GM12878 (cell line): ENCODE measurements around the gene PROSER2. TPM values are rescaled to one million over a fixed set of nuclear protein-coding genes. Genes with fewer than 3 reads are reported as not detected.

ENCODE experiments used
- ATAC-seq: fragments of 200-7000 bp; cut with Tn5 transposase; 3 replicates; pipeline ENCODE4 v1.9.1; 2020; ENCODE audit warnings: mild to moderate bottlenecking, moderate library complexity
- BruUV-seq: library from RNA; stranded (reverse); fragments of 400-500 nt; replicated peaks from 2 replicates; lab custom pipeline; 2021; lab: Mats Ljungman, UMichigan
- CTCF ChIA-PET: fragments of 300-600 bp; sonication (Branson Sonifier 250); formaldehyde crosslinking; extraction: SDS; loops from one replicate; lab custom pipeline; 2021; ENCODE audit warnings: inconsistent platforms; lab: Yijun Ruan, JAX
- POLR2A ChIA-PET: fragments of 350-600 bp; formaldehyde crosslinking; extraction: SDS; loops from one replicate; lab custom pipeline; 2021; ENCODE audit warnings: inconsistent platforms; lab: Charles Lee
- RAD21 ChIA-PET: fragments of 300-600 bp; sonication (Branson Sonifier 250); formaldehyde crosslinking; loops from one replicate; lab custom pipeline; 2023; ENCODE audit warnings: antibody characterized with exemption; ENCODE audit not compliant: unreplicated experiment; lab: Charles Lee
- SMC1A ChIA-PET: fragments of 300-600 bp; sonication (Branson Sonifier 250); formaldehyde crosslinking; loops from one replicate; lab custom pipeline; 2023; ENCODE audit not compliant: unreplicated experiment, uncharacterized antibody; lab: Charles Lee
- DNase-seq: peaks from one replicate; pipeline ENCODE4 v3.0.0-alpha.2; 2011; ENCODE audit warnings: low read depth, low spot score
- FAIRE-seq: peaks from 3 replicates; lab custom pipeline; 2011; peaks lifted over from hg19 to GRCh38; lab: Jason Lieb, UNC
- H2AFZ ChIP-seq: 2 replicates; pipeline ENCODE4 v1.6.0; 2011; ENCODE audit warnings: low read depth, low read length, control low read depth; ENCODE audit not compliant: control insufficient read depth
- H3K27ac ChIP-seq: 2 replicates; pipeline ENCODE4 v1.5.1; 2011; ENCODE audit warnings: control low read depth; ENCODE audit not compliant: control insufficient read depth, insufficient read depth
- H3K27me3 ChIP-seq, 2 experiments: replicated peaks in 1 of 2; 2 replicates each; pipeline versions ENCODE4 v1.6.0 to v1.6.1; 2011; ENCODE audit warnings: low read length in 1 of 2; ENCODE audit not compliant: control insufficient read depth in 2 of 2, insufficient read depth in 2 of 2
- H3K36me3 ChIP-seq, 2 experiments: 2 replicates each; pipeline ENCODE4 v1.5.1; 2011; ENCODE audit warnings: low read length in 1 of 2; ENCODE audit not compliant: control insufficient read depth in 2 of 2, insufficient read depth in 2 of 2
- H3K4me1 ChIP-seq: 2 replicates; pipeline ENCODE4 v1.6.1; 2011; ENCODE audit warnings: mild to moderate bottlenecking, low read length, moderate library complexity, mixed read lengths; ENCODE audit not compliant: control insufficient read depth, insufficient read depth
- H3K4me2 ChIP-seq: 2 replicates; pipeline ENCODE4 v1.6.0; 2011; ENCODE audit warnings: control low read depth; ENCODE audit not compliant: control insufficient read depth, insufficient read depth
- H3K4me3 ChIP-seq: fragments of 200-600 bp; sonication (generic); 2 replicates; pipeline ENCODE4 v1.5.1; 2016
- H3K79me2 ChIP-seq: 2 replicates; pipeline ENCODE4 v1.6.0; 2011; ENCODE audit warnings: low read length; ENCODE audit not compliant: control insufficient read depth, insufficient read depth
- H3K9ac ChIP-seq: 2 replicates; pipeline ENCODE4 v1.8.0; 2011; ENCODE audit warnings: low read length, control low read depth, mixed read lengths; ENCODE audit not compliant: control insufficient read depth, insufficient read depth
- H3K9me3 ChIP-seq: replicated peaks from 3 replicates; pipeline ENCODE4 v1.5.1; 2011; ENCODE audit warnings: mild to moderate bottlenecking, low read length; ENCODE audit not compliant: control insufficient read depth, insufficient read depth
- H4K20me1 ChIP-seq: 2 replicates; pipeline ENCODE4 v1.6.0; 2011; ENCODE audit not compliant: control insufficient read depth, insufficient read depth
- GATAD2B ChIP-seq: fragments of 450-650 bp; conservative IDR thresholded peaks from 2 replicates; pipeline ENCODE4 v1.6.1; 2017; ENCODE audit warnings: low read depth, mild to moderate bottlenecking, moderate library complexity
- JUNB ChIP-seq: IDR thresholded peaks from 2 replicates; pipeline ENCODE4 v1.6.1; 2016; ENCODE audit warnings: antibody characterized with exemption, mild to moderate bottlenecking
- LARP7 ChIP-seq: fragments of 450-650 bp; IDR thresholded peaks from 2 replicates; pipeline ENCODE4 v1.6.1; 2017; ENCODE audit warnings: mild to moderate bottlenecking
- RAD21 ChIP-seq: IDR thresholded peaks from 2 replicates; pipeline ENCODE4 v1.6.1; 2011; ENCODE audit warnings: mild to moderate bottlenecking, low read depth, low read length, moderate library complexity; ENCODE audit not compliant: insufficient read depth
- RELA ChIP-seq: fragments of 450-650 bp; IDR thresholded peaks from 2 replicates; pipeline ENCODE4 v1.8.0; 2014; ENCODE audit warnings: borderline replicate concordance; ENCODE audit not compliant: partially characterized antibody
- SRF ChIP-seq, 2 experiments: IDR thresholded peaks; 2 replicates each; pipeline ENCODE4 v1.6.1; 2011; ENCODE audit warnings: low read depth in 2 of 2, low read length in 2 of 2, mild to moderate bottlenecking in 1 of 2, moderate library complexity in 1 of 2
- WRNIP1 ChIP-seq: IDR thresholded peaks from 2 replicates; pipeline ENCODE4 v1.6.1; 2011; ENCODE audit warnings: low read depth, low read length, improper control_type of control experiment, borderline replicate concordance
- ZNF207 ChIP-seq: fragments of 450-650 bp; IDR thresholded peaks from 2 replicates; pipeline ENCODE4 v1.6.1; 2014; ENCODE audit warnings: antibody characterized with exemption, mild to moderate bottlenecking, borderline replicate concordance
- WGBS: methylation state at CpG from one replicate; pipeline ENCODE4 v1.1.6; 2016; ENCODE audit warnings: low lambda C conversion rate; ENCODE audit not compliant: insufficient replicate concordance, insufficient coverage; ENCODE audit errors: missing lambda C conversion rate; 5-methylcytosine and 5-hydroxymethylcytosine counted together
- in situ Hi-C: fragments of 300-500 bp; cut with MboI; formaldehyde crosslinking; loops from 9 replicates; pipeline ENCODE4 v1.14.3; 2018; ENCODE audit warnings: mixed read lengths
- intact Hi-C: fragments of 100-400 bp; cut with micrococcal nuclease; formaldehyde crosslinking; loops from one replicate; pipeline ENCODE4 v1.14.2; 2022; ENCODE audit not compliant: unreplicated experiment
- polyA plus RNA-seq, 11 experiments: library from polyadenylated mRNA; depleted of rRNA in 4 of 11; unstranded in 6 of 11; stranded (reverse) in 5 of 11; fragments of >200 nt; fragmentation: Nextera tagmentation in 4 of 11; fragmentation: Illumina TruSeq in 1 of 11; extraction: Ambion mirVana in 4 of 11; extraction: Trizol in 1 of 11; gene quantifications; 1 replicate in 1 of 11; 2 replicates in 10 of 11; pipeline versions ENCODE4 v1.2.1 to v1.2.3, GENCODE V29; 2011 to 2016; ENCODE audit warnings: inconsistent platforms in 2 of 11, missing spikeins in 2 of 11, low read depth in 1 of 11
- total RNA-seq, 4 experiments: library from RNA; depleted of rRNA in 3 of 4; stranded (reverse); fragments of >200 nt in 3 of 4; fragmentation: Illumina TruSeq in 1 of 4; extraction: Trizol in 1 of 4; gene quantifications; 2 replicates each; pipeline versions ENCODE4 v1.2.1 to v1.2.3, GENCODE V29; 2013 to 2021
- TF ChIP-seq, protein P1 (sequence below): IDR thresholded peaks from 2 replicates; pipeline ENCODE4 v1.6.1; 2012; ENCODE audit warnings: low read depth, low read length, improper control_type of control experiment
- TF ChIP-seq, protein P2 (sequence below): IDR thresholded peaks from 2 replicates; pipeline ENCODE4 v1.6.1; 2012; ENCODE audit warnings: low read depth, low read length, improper control_type of control experiment
- TF ChIP-seq, protein P3 (sequence below): fragments of 450-650 bp; IDR thresholded peaks from 2 replicates; pipeline ENCODE4 v1.6.1; 2017; ENCODE audit warnings: mild to moderate bottlenecking, moderate library complexity
- TF ChIP-seq, protein P4 (sequence below): fragments of 450-650 bp; IDR thresholded peaks from 2 replicates; pipeline ENCODE4 v1.6.1; 2017; ENCODE audit warnings: mild to moderate bottlenecking

The PROSER2 gene
- total and polyA plus RNA-seq, 10 of the 15 experiments (the other 5 are each of a cell fraction or from before 2014, with no cell fraction given): 0.04 to 0.25 (median 0.07) TPM; not detected in 6

DNA sequence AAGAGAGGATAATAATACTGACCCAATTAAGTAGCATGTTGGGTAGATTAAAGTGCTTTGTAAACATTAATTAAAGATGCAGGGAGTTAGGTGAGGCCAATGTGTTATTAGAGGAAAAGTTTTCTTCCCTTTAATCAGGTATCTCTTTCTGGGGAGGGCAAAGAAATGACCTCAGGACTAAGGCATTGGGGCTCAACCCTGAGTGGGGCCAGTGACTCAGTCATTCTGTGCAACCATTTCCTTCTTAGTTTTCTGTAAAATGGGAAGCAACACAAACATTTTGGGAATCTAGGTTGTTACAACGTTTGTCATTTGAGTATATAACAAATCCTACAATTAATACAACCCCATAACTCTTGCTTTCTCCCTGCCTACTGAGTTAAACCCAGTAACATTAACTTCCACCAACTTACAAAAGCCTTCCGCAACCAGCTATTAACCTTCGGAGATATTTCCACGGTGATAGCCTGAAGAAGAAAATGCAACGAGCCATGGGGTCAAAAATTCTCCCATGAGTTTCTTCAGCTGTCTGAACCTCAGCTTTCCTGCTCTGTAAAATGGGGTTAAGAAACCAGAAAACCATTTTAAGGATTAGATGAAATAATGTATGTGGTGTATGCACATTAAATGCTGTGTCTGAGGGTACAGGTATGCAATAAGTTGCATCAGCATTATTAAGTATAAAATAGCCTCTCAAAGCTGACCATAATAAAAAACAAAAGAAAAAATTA is 965 bp upstream of the PROSER2 start:
- Histone ChIP-seq H3K79me2 (no peaks in the 10 kb centered on the region), H3K4me1 (no peaks in the 10 kb centered on the region), H3K9ac (no peak overlapping the region), H3K9me3 (no peaks in the 10 kb centered on the region), H3K4me2 (no peak overlapping the region), H4K20me1 (no peaks in the 10 kb centered on the region), H3K27ac (no peak overlapping the region), H3K36me3 (no peaks in the 10 kb centered on the region), H3K27me3 (peaks cover 5 to 6% of the 10 kb centered on the region in 2 experiments; a peak in 3 of 4 replicates), H3K4me3 (no peak overlapping the region), H2AFZ (no peak overlapping the region)
- no peak for DNase-seq
- ChIA-PET POLR2A (no interaction called here), SMC1A (interaction anchor here (1.0 to 1.2 kb wide), 2 partner anchors 9 to 41 kb away, joined by 3 read pairs; no protein-coding TSS in a partner anchor), RAD21 (no interaction called here), CTCF (interaction anchor here (0.8 to 1.9 kb wide), 5 partner anchors 15 to 393 kb away, joined by 3 to 4 read pairs (median 3); no protein-coding TSS in a partner anchor)
- intact Hi-C loops (no loop called here), in situ Hi-C loops (no loop called here)
- WGBS: 58% methylated on average over 5 of the region's 5 CpGs
- no TSS peak for BruUV-seq
- ATAC-seq: no peak
- no peak for FAIRE-seq
- TF ChIP-seq JUNB (no peak), RELA (no peak), WRNIP1 (no peak), GATAD2B (no peak), SRF (IDR thresholded peaks at IDR 0.05; ENCODE audit: low read depth in 2 of 2, low read length in 2 of 2) (no peak), RAD21 (no peak), ZNF207 (no peak), LARP7 (no peak)
- TF ChIP-seq, protein P1, sequence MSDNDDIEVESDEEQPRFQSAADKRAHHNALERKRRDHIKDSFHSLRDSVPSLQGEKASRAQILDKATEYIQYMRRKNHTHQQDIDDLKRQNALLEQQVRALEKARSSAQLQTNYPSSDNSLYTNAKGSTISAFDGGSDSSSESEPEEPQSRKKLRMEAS: no peak
- TF ChIP-seq, protein P2, sequence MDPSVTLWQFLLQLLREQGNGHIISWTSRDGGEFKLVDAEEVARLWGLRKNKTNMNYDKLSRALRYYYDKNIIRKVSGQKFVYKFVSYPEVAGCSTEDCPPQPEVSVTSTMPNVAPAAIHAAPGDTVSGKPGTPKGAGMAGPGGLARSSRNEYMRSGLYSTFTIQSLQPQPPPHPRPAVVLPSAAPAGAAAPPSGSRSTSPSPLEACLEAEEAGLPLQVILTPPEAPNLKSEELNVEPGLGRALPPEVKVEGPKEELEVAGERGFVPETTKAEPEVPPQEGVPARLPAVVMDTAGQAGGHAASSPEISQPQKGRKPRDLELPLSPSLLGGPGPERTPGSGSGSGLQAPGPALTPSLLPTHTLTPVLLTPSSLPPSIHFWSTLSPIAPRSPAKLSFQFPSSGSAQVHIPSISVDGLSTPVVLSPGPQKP: no peak
- TF ChIP-seq, protein P3, sequence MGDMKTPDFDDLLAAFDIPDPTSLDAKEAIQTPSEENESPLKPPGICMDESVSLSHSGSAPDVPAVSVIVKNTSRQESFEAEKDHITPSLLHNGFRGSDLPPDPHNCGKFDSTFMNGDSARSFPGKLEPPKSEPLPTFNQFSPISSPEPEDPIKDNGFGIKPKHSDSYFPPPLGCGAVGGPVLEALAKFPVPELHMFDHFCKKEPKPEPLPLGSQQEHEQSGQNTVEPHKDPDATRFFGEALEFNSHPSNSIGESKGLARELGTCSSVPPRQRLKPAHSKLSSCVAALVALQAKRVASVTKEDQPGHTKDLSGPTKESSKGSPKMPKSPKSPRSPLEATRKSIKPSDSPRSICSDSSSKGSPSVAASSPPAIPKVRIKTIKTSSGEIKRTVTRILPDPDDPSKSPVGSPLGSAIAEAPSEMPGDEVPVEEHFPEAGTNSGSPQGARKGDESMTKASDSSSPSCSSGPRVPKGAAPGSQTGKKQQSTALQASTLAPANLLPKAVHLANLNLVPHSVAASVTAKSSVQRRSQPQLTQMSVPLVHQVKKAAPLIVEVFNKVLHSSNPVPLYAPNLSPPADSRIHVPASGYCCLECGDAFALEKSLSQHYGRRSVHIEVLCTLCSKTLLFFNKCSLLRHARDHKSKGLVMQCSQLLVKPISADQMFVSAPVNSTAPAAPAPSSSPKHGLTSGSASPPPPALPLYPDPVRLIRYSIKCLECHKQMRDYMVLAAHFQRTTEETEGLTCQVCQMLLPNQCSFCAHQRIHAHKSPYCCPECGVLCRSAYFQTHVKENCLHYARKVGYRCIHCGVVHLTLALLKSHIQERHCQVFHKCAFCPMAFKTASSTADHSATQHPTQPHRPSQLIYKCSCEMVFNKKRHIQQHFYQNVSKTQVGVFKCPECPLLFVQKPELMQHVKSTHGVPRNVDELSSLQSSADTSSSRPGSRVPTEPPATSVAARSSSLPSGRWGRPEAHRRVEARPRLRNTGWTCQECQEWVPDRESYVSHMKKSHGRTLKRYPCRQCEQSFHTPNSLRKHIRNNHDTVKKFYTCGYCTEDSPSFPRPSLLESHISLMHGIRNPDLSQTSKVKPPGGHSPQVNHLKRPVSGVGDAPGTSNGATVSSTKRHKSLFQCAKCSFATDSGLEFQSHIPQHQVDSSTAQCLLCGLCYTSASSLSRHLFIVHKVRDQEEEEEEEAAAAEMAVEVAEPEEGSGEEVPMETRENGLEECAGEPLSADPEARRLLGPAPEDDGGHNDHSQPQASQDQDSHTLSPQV: no peak
- TF ChIP-seq, protein P4, sequence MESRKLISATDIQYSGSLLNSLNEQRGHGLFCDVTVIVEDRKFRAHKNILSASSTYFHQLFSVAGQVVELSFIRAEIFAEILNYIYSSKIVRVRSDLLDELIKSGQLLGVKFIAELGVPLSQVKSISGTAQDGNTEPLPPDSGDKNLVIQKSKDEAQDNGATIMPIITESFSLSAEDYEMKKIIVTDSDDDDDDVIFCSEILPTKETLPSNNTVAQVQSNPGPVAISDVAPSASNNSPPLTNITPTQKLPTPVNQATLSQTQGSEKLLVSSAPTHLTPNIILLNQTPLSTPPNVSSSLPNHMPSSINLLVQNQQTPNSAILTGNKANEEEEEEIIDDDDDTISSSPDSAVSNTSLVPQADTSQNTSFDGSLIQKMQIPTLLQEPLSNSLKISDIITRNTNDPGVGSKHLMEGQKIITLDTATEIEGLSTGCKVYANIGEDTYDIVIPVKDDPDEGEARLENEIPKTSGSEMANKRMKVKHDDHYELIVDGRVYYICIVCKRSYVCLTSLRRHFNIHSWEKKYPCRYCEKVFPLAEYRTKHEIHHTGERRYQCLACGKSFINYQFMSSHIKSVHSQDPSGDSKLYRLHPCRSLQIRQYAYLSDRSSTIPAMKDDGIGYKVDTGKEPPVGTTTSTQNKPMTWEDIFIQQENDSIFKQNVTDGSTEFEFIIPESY: no peak
